Measurements from ENCODE around the gene SEPTIN8.

SEPTIN8 gene

DNA sequence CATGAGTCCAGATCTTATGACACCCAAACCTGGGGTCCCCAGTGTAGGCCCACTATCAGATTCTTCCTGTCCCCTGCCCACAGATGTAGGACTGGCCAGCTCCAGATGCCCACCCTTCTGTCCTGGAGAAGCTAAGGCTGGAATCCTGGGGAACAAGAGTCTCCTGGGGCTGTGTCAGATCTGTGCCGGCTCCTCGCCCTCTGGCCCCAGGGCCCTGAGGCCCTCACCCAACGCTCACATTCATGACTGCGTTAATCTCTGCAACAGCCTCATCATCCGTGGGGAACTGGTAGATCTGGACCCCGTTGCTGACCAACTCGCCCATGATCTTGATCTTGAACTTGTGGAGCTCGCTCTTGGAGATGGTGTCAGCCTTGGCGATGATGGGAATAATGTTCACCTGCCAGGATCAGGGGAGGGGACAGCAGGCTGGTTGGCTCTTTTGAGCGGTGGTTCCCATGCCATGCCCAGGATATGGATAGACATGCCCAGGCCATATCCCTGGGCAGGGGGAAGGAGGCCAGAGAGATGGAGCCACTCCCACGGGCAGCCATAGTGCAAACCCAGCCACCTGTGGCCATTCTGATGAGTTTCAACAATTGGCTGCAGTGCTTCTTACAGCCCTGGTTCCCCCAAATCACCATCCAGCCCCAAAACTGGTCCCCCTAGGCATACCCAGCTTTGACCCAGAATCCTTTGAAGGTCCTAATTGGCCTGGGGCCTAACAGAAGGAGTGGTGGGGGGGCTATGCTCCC lies 14.6 kb downstream of the SEPTIN8 start:
- DNase-seq: no peak

DNA sequence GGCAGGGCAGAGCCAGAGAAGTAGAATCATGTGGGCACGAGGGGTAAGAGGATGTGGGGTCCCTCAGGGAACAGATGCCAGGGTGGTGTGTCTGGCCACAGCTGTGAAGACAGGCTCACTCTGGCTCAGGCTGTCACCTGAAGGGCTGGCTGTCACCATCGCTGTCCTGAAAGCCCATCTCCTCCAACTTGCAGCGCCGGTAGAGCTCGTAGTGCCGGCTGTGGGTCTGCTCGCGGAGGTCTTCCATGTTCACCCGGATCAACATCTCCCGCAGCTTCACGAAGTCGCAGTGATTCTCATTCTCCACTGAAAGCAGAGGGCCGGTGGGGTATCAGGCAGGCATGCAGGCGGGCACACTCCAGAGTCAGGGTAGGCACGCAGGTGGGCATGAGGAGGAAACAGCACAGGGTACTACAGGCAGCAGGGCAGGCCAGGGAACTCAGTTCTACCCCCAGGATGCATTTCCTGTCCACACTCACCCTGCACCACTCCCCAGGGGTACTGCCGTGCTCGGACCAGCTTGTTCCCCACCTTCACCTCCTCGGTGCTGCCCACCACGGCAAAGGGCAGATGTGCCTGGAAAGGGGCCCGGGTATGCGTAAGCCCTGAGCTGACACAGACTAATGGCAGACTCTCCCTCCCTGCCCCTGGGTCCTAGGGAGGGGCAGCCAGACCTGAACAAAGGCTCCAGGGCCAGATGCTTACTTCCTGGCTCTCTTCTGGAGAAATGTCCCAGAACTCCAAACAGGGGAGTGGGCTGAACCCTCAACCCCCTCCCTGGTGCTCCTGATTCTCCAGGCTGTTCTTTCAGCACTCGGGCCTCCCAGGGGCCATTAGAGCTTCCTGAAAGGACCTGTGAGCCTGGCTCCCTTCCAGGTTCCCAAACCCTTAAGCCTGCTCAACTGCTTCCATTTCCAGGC lies 15.5 kb downstream of the SEPTIN8 start:
- DNase-seq: no peak

DNA sequence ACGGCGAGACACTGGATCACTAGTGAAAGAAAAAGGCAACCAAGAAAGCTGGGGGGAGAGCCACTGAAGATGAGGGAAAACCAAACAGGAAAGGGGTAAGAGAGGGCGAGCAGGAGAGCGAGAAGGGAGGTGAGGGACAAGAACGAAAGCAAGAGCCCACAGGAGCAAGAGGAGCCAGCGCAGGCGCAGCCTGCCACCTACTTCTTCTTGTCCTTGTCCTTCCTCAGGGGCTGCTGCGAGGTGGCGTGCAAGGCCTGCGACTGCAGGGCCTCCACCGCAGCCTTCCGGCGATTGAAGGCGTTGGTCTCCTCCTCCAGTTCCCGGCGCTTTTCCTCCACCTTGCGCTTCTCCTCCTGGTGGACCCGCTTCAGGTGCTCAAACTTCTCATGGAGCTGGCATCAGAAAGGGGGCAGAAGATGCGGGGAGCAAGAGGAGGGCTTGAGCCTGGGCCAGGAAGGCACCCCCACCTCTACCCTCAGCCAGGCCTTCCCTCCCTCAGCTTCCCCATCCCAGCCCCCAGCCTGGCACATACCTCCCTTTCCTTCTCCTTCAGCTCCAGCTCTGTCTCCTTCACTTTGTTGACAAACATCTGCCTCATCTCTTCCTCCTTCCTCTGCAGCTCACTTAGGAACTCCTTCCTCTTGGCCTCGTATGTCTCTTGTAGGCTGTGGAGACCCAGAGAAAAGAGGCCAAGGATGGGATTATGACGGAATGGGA lies 16.3 kb downstream of the SEPTIN8 start:
- no peak for DNase-seq

DNA sequence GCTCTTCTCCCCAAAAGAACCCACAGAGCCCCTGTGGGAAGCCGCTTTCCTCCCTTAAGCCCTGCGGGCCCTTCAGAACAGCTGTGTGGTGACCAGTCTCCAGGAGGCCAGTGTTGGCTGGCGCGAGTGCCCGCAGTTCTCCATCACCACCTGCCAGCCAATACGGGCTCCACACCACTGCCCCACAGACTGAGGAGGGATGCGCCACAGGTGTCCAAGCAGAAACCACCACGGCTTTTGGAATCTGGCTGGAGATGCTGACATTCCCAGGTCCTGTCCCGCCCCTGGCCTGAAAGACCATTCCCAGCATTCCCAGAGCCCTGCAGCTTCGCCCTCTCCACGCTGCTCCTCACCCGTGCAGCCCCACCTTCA lies 17.0 kb downstream of the SEPTIN8 start:
- DNase-seq: no peak

DNA sequence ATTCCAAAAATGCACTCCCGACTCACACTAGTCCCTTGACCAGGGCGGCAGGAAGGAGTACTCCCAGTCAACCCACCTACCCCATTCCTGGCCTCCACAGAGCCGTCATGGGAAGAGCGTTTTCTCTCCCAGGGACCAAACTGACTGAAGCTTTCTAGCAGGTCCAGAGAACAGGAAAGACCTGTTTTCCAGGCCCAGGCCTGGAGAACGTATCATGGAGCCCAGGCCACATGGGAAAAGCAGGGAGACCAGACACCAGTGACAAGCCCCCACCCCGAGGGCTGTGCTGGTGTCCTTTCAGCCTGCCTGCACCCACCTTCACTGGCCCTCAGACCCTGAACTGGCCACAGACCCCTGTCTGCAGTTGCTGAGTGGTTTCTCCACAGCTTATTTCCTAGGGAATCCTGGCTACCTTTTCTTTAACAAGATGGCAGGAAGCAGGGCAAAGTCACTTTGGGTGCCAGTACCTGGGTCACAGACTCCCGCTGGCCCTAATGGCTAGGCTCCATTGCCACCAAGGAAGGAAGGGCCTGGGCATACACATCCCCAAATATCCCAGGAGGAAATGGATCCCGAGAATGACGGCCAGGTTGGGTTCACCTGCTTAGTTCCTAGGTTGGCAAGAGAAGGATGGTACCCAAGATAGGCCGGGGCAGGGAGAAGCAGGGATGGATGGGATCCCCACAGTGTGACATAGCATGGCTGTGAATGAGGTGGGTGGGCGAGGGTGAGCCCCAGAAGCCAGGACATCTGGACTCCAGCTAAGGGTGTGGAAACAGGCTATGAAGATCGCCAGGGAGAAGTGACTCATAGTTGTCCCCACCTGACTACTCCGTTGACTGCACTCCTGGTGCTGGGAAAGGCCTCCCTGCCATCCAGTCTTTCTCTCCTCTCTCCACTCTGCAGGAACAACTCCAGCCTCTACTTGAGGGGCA lies 17.7 kb downstream of the SEPTIN8 start:
- DNase-seq: no peak

DNA sequence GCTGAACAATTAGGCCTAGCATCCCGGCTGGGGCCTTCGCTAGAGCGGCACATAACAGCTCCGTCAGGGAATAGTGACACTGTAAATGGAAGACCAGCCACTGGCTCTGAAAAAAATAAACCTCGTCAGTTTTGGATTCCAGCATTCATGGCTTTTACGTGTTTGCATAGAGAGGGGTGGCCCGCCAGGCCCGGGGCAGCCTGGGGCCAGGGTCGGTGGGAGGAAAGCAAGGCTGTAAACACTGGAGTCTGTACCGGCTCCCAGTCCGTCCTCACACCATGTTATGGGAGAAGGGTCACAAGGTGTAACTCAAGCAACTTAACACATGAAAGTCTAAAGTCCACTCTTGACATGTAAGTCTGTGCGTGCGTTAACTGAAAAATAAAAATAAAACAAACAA lies 18.6 kb downstream of the SEPTIN8 start:
- no peak for DNase-seq

DNA sequence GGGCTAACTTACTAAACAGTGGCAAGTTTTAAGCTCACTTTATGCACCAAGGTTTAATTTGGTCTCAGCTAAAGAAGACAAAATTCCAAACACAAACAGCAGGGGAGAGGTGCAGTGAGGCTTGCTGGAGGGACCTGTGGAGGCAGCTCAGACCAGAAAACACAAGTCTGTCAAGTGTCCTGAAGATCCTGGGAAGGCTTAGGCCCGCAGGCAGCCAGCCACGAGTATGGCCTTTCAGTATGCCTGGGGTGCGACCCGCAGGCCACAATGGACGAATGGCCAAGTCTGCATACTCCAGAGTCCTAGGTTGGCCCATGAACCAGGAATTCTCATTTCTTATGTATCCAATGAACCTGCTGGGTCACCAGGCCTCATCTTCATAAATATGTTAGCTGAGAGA lies 20.5 kb downstream of the SEPTIN8 start:
- no peak for DNase-seq

DNA sequence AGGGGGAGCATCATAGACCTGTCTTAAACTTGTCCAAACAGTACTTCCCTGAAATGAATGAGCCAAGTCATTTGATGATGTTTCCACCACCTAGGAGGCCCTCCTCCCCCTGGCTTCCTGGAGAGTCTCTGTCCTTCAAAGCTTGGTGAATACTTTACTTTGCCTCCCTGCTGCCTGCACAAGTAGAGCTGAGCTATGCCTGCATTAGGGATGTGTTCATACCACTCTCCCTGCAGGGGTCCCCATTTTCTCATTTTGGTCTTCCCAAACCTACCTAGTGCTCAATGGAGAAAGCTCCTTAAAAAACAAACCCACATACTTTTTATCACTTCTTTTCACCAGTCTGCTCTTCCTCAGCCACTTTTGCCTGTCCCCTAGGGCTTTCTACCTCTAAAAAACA lies 22.1 kb downstream of the SEPTIN8 start:
- peak; percentile 7 for DNase-seq

DNA sequence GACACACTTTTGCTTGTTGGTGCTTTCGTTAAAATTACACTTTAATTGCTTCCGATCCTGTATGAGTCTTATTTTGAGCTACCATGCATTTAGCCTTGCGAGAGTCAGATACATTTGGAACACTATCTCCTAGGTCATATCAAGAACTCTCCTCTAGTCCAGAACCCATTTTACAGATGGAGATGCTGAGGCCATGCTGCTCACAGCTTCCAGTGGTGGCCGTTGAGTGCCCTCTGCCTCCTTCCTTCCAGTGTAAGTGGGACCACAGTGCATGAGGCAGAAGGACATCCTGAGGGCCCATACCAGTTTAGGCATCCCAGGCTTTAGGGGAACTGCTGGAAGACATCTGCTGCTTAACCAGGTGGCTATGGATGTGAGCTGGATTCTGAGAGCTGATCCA lies 22.9 kb downstream of the SEPTIN8 start:
- no peak for DNase-seq

DNA sequence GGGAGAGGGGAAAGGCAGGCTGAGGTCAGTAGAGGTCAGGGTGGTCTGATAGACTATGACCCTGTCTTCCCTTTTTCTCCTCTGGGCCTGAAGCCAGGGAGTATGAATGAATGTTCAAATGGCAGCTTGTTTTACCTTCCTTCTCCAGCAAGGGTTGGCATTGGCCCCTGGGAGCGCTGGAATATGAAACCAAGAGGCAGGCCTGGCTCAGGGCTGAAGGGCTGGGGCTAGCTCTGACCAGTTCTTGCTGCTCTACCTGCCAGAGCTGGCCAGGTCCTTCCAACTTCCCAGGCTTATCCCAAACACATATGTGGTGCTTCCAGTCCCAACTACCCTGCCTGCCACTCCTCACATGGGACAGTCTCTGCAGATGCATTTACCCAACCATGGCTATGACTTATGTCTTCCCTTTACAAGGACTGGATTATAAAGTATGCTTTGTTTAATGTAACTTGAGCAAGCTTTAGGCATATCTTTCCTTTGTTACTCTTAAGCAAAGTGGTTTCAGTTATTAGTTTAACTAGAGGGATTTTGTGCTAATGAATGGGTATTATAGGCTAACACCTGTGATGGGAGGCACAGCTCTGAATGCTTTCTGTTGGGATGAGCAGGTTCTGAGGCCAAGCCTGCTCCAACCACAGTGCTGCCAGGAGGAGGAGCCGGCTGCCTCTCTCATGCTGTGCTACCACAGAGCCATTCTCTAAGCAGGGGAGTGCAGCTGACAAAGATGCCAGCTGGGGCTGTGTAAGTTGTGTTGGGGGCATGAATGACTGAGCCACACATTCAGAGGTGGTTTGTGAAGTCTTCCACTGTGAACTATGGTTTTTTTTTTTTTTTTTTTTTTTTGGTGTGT lies 23.7 kb downstream of the SEPTIN8 start:
- DNase-seq: peak; percentile 7

DNA sequence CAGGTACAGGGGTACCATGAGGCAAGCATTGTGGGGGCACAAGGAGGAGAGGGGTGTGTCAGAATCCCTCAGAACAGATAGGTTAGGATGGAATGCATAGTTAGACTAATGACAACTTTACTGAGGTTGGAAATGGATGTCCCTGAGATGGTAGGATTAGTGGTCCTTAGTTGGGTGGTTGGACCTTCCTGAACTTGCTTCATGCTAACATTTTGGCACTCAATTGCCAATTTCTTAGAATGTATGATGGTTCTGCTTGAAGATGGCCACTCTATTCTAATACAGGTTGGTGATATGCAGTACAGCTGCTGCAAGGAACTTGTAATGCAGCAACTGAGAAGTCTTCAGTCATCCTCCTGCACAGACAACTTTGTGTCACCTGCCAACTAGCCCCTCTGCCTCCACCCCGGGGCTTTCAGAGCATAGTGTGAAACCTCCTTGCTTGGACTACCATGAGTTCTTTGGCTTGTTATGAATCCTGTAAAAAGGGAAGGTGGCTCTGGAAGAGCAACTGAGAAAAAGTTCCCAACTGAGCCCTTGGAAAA lies 24.4 kb downstream of the SEPTIN8 start:
- DNase-seq: no peak

DNA sequence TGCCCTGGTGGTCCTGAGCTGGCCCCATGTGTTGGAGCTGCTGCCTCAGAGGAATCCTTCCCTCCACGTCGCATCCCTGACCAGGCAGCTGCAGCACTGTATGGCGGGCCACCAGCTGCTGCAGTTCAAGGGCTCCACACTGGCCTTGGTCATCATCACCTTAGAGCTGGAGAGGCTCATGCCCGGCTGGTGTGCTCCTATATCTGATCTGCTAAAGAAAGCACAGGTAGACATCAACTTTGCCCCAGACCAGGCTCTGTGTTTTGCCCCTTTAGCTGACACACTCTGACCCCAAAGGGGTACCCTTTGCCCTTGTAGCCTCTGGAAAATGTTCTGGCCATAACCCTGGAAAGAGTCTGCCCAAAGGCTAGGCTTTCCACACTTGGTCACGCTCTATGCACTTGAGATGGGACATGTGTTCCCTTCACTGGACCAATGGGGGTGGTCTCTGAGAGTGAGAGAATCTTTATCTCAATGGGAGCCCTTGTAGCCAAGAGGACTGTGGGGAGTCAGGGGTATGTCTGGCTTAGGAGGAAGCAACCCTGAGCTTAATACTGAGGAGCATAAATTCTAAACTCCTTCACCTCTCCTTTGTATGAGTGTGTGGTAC lies 25.0 kb downstream of the SEPTIN8 start:
- DNase-seq: no peak

DNA sequence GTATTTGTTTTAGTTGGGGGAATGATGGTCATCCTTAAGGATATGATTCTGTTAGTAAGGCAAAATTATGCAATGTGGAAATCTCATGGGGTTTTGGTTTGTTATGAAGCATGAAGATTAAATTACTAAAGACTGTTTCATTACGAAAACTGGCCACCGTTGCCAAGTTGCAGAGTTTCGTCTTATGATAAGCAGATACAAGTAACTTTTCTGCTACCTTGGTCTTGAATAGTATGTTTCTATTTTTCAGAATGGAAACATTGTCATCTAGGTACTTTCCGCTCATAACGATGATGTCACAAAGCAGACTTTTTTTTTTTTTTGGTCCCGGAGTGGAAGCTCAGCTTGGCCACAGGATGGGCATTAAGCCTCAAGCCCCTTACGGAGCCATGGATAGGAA lies 25.6 kb downstream of the SEPTIN8 start:
- no peak for DNase-seq

DNA sequence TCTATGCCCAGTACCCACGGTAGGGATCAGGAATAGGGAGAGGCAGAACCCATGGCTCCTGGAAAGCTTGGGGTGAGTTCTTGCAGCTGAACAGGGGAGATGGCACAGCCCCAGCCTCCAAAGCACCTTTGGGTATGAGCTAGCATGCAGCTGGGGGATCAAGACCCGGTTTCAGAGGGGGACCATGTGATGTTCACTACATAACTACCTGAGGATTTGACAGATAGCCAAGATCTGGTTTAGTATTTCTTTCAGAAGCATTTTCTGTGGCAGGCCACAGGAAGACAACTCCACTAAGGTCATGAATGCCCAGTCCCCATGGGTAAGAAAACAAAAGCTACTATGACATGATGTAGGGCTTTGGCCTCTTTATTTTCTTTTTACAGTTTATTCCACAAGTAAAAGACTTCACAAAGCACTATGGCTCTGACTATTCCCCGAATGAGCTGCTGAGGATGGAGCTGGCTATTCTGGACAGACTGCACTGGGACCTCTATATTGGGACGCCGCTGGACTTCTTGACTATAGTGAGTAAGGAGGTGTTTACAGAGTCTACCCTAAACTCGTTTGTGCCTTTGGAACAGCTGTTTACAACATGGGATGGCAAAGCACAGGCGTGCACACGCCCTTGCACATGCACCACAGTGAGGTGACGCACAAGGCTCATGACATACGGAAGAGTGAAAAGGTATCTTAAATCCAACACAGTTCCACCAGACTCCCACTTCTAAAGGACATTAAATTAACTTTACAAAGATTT lies 26.4 kb downstream of the SEPTIN8 start:
- DNase-seq: no peak

DNA sequence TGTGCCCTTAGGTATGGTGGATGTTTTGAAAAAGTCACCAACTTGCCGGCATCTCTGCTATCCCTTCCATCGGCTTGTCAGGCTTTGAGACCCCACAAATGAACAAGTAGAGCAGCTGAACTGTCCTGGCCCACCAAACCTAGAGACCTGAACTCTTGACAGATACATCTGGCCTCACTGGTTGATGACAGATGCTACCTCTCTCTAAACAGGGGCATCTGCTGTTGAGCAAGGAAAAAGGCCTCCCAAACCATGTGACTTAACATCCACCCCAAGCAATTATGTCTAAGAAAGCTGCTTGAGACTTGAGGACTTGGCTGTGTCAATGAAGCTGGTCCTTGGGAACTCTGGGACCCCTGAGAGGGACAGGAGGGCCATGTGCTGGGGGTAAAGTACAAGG lies 27.5 kb downstream of the SEPTIN8 start:
- DNase-seq: no peak

DNA sequence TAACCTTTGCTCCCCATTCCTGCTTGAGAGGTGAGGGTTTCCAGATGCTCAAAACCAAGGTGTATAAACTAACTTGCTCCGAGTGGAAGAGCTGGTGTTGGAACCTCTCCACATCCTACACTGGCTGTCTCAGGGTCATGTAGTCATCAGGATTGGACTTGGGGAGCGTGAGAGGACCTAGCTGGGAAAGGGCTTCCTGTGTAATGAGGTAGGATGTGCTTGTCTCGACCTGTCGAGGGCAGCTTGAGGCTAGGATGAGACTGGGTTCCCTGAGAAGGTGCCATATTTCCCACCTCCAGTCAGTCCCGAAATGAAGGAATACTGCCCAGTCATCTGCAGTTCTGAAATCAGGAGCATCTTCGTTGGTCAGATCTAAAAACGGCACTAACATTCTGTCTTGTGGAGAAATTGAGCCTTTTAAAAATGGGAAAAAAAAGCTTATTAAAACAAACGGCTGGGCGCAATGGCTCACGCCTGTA lies 28.5 kb downstream of the SEPTIN8 start:
- no peak for DNase-seq

DNA sequence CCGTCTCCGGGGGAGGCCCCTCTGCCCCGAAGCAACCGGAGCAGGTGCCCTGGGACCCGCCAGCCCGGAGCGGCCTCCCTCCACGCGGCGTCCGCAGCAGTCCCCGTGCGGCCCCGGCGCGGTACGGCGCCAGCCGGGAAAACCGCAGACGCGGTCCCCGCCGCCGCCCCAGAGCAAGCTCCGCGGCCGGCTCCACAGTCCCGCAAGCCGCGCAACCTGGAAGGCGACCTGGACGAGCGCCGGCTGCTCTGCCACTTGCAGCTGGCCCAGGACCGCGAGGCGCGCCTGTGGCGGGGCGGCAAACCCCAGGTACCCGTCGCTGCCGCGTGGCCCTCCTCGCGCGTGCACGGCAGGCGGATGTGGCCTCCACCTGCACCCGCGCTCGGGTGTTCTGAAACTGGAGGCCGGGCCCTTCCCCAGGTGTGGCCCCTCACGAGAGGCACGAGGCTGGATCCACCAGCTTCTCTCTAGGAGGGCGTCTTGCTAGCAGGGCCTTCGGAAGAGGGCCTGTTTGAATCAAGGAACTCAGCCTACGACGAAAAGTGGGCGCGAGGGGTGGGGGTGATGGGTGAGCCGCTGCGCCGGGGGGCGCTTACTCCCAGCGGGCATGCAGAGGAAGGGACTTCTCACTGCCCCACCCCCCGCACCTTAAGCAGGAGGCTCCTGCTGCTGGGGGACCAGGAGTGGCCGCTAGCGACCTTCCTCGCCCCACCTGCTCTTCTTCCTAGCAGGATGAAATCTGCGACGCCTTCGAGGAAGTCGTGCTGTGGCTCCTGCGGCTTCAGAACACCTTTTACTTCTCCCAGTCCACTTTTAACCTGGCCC lies 29.2 kb downstream of the SEPTIN8 start:
- no peak for DNase-seq

DNA sequence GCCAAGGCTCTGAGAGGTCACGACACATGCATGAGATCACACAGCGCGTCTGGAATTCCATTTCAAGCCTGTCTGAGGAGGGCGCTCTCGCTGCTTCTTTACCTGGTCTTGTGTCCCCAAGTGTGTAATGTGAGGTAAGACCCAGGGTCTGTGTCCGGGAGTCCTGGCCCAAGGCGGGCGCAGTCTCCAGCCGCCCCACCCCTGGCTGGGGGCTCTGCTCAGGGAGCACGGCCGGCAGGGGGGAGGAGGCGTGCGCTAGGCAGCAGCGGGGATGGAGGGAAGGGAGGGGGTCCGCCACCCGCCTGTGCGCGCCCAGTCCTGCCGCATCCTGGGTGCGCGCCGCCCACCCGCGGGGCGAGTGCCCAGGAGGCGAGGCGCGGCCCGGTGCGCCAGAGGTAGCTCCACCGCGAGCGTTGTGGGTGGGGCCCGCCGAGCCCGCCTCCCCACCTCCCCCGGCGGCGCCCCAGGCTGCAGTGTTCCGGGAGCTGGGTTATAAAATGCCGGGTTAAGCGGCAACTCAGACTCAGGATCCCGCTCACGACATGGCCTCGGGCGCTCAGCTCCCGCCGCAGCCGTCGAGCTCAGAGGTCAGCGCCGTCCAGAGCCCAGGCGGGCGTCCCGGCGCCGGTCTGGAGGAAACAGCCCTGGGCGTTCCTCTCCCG lies 30.0 kb downstream of the SEPTIN8 start, which contains the start of gene CCNI2:
Gene CCNI2, plus strand, starts transcription at position 473 of the 662 bp plus-strand sequence. Its CDS starts 70 bp downstream, at position 543.
- peak; percentile 17 for DNase-seq
